Right ventricle myocardium inferior (tissue), 1 donor: ENCODE data around the gene TULP4. TPM values are rescaled to one million over a fixed set of nuclear protein-coding genes. Genes with fewer than 3 reads are reported as not detected.
"Not testable (repeated sequence)": the region's sequence is repeated elsewhere in the genome, so short reads cannot be mapped to it uniquely, and the experiment has no call there.

Experiments used
- ATAC-seq: fragments of 200-7000 bp; cut with Tn5 transposase; one replicate; pipeline ENCODE4 v1.9.1; 2020; ENCODE audit warnings: mild to moderate bottlenecking, moderate library complexity
- DNase-seq: peaks from one replicate; pipeline ENCODE4 v3.0.0; 2021; ENCODE audit errors: missing footprints
- intact Hi-C: fragments of 100-400 bp; cut with DNase I; formaldehyde crosslinking; loops from one replicate; pipeline ENCODE4 v1.11.0; 2022
- total RNA-seq: library from RNA; stranded (reverse); fragmentation: NEBNext Ultra II Directional; extraction: Animal tissue kit (Norgen Biotek cat#: 25700); gene quantifications from one replicate; pipeline ENCODE4 v1.2.1, GENCODE V29; 2021
- donor health status: DM: no; HTN: yes; CAD: no; lungs with severe emphysema.

Gene TULP4
- total RNA-seq, 1 donor from 2014 or later: 94.9 TPM

GRCh38 chr6:158290040-158290439 lies 22.2 kb upstream of the TULP4 start:
- intact Hi-C loops: no loop called here
- DNase-seq (no peak), ATAC-seq (no peak)

DNA sequence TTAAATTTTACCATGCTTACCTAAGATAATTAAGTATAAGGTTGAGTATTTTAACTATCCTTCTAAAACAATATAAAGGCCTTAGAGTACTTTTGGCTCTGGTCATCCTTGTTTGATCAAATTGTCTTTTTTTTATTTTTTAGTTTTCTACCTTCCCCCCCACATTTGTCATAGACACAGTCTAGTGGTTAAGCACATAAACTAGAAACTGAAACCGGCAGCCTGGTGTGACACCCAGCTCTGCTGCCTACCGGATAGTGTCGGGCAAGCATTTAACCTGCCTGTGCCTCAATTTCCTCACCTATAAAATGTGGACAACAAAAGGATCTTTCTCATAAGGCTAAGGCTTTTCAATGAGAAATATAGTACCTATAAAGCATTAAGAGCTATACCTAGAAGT lies 21.6 kb upstream of the TULP4 start:
- intact Hi-C loops: no loop called here
- ATAC-seq (no peak), DNase-seq (no peak)

- intact Hi-C loops: no loop called here
- ATAC-seq: no peak
- no peak for DNase-seq
Measured at GRCh38 chr6:158292016-158292415, 20.2 kb upstream of the TULP4 start.

DNA sequence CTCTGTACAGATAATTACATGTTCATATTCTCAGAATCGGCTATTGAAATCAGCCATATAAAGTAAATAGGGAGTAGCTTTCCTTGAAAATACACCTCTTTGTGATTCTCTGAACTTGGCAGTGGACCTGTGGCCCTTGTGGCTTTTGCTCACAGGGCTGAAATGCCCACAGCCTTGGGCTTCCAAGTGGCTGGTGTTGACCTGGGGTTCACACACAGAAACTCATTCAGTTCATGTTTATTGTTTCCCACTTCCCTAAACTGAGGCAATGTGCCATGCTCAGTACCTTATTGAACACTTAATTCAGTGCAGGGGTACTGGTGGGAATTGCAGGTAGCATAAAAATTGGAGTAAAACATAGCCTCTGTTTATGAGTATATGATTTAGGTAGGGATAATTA lies 19.1 kb upstream of the TULP4 start:
- no peak for ATAC-seq
- intact Hi-C loops: no loop called here
- DNase-seq: no peak

DNA sequence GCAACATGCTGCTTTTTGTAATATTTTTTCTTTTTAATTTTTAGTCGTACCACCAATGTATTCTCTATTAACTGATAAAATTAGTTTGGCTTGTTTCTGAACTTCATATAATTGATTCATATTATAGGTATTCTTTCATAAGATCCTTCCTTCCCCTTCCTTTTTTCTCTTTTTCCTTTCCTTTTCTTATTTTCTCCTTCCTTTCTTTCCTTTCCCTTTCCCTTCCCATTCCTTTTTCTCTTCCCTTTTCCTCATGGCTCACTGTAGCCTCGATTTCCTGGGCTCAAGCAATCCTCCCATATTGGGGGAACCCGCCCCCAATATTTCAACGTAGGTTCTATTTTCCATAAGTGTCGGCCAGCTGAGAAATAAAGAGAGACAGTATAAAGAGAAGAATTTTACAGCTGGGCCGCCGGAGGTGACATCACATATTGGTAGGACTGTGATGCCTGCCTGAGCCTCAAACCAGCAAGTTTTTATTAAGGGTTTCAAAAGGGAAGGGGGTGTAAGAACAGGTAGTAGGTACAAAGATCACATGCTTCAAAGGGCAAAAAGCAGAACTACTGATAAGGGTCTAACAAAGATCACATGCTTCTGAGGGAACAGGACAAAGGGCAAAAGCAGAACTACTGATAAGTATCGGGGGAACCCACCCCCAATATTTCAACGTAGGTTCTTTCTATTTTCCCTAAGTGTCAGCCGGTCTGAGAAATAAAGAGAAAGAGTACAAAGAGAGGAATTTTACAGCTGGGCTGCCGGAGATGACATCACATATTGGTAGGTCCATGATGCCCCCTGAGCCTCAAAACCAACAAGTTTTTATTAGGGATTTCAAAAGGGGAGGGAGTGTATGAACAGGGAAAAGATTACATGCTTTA lies 16.1 kb upstream of the TULP4 start:
- DNase-seq, ATAC-seq, intact Hi-C loops: not testable (repeated sequence)

- DNase-seq, ATAC-seq, intact Hi-C loops: not testable (repeated sequence)
Measured at GRCh38 chr6:158296854-158297324, 15.4 kb upstream of the TULP4 start.

- ATAC-seq, DNase-seq, intact Hi-C loops: not testable (repeated sequence)
Measured at GRCh38 chr6:158297657-158298056, 14.6 kb upstream of the TULP4 start.

DNA sequence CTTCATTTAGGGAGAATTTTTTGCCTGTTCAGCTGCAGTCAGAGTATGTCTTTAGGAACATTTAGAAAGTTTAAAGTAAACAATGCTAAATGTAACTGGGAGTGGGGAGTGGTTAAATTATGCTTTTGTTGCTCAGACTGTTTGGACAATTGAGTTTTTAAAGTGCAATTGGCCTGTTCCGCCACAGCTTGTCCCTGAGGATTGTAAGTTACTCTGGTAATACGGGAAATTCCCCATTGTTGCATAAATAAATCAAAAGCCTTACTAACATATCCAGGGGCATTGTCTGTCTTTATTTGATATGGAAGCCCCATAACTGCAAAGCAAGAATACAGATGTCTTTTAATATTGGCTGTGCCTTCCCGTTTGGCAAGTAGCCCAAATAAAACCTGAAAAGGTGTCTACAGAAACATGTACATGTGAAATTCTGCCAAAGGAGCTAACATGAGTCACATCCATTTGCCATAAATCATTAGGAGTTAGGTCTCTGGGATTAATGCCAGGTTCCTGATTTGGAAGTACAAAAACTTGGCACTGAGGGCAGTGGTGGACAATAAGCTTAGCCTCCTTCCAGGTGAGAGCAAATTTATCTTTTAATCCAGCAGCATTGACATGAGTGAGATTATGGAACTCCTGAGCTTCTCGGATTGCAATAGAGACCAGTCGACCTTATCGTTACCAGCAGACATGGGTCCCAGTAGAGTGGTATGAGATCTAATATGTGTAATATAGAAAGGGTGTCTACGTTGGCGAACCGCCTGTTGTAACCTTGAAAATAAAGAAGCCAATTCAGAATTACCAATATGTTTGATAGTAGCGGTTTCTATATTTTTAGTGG lies 11.7 kb upstream of the TULP4 start:
- intact Hi-C loops, DNase-seq, ATAC-seq: not testable (repeated sequence)

DNA sequence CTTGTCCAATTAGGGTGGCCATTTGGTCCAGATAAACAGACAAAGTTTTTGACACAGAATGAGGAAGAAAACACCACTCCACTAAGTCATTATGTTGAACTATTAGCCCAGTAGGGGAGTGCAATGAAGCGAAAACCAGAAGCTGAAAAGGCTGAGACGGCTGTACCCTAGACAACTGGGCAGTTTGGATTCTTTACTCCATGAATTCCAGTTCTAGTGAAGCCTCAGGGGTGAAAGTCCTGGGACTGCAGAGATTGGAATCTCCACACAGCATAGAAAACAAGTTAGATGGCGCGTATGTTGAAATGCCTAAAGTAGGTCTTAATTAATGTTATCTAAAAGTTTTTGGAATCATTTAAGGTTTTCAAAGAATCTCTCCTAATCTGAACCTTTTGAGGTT lies 10.7 kb upstream of the TULP4 start:
- DNase-seq, ATAC-seq, intact Hi-C loops: not testable (repeated sequence)

DNA sequence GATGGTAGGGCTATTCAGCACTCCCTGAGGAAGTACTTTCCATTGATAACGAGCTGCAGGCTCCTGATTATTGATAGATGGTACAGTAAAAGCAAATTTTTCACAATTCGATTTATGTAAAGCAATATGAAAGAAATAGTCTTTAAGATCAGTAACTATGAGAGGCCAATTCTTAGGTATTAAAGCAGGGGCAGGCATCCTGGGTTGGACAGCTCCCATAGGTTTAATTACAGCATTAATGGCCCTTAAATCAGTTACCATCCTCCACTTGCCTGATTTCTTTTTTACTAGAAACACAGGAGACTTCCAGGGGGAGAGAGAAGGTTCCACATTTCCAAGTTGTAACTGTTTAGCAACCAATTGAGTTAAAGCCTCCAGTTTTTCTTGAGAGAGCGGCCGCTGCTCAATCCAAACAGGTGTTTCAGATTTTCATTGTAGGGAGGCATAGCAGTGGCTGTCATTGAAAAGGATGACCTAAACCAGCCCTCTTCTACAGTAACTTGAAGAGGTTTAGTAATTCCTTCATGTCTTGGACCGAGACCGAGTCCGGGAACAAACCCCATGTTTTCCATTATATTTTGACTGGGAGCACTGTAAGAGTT lies 10.0 kb upstream of the TULP4 start:
- DNase-seq, ATAC-seq, intact Hi-C loops: not testable (repeated sequence)

- intact Hi-C loops: no loop called here
- no peak for ATAC-seq
- DNase-seq: no peak
Measured at GRCh38 chr6:158303210-158303731, 9.0 kb upstream of the TULP4 start.

GRCh38 chr6:158304254-158304653 lies 8.0 kb upstream of the TULP4 start:
- DNase-seq (no peak), ATAC-seq (no peak)
- intact Hi-C loops: no loop called here

GRCh38 chr6:158309814-158310213 lies 2.5 kb upstream of the TULP4 start:
- ATAC-seq (no peak), DNase-seq (no peak)
- intact Hi-C loops: no loop called here

GRCh38 chr6:158311193-158311592 lies 1.1 kb upstream of the TULP4 start:
- DNase-seq (peak; percentile 67), ATAC-seq (peak; percentile 65)
- intact Hi-C loops: no loop called here

- ATAC-seq: no peak
- DNase-seq: no peak
- intact Hi-C loops: no loop called here
Measured at GRCh38 chr6:158311626-158312025, 639 bp upstream of the TULP4 start.

GRCh38 chr6:158312672-158313397 lies 570 bp downstream of the TULP4 start:
- DNase-seq (no peak), ATAC-seq (no peak)
- intact Hi-C loops: no loop called here

- DNase-seq: no peak
- intact Hi-C loops: no loop called here
Measured at GRCh38 chr6:158313989-158314388, 1.7 kb downstream of the TULP4 start.

GRCh38 chr6:158314737-158315136 lies 2.5 kb downstream of the TULP4 start:
- intact Hi-C loops: no loop called here
- ATAC-seq (no peak), DNase-seq (no peak)

More at GRCh38 chr6:158313989-158314388, 1.7 kb downstream of the TULP4 start:
- no peak for ATAC-seq
